Activated CD8-positive, alpha-beta T cell treated with anti-CD3 and anti-CD28 coated beads for 36 hours (primary cell): Measurements from ENCODE around the gene KSR2. TPM values are rescaled to one million over a fixed set of nuclear protein-coding genes. Genes with fewer than 3 reads are reported as not detected.

Source experiments
- ATAC-seq: fragments of 200-7000 bp; cut with Tn5 transposase; one replicate; pipeline ENCODE4 v1.10.0; 2021; ENCODE audit warnings: mild to moderate bottlenecking, moderate library complexity
- CTCF ChIA-PET: fragments of 350-600 bp; sonication (Branson Sonifier 250); formaldehyde crosslinking; loops from one replicate; lab custom pipeline; 2021; ENCODE audit warnings: antibody characterized with exemption; lab: Charles Lee
- POLR2A ChIA-PET: fragments of 350-600 bp; sonication (Branson Sonifier 250); formaldehyde crosslinking; loops from one replicate; lab custom pipeline; 2021; ENCODE audit warnings: antibody characterized with exemption; lab: Charles Lee
- DNase-seq: peaks from one replicate; pipeline ENCODE4 v3.0.0-alpha.2; 2020
- H3K27ac Mint-ChIP-seq: one replicate; pipeline ENCODE4 v1.8.0; 2021; ENCODE audit warnings: mild to moderate bottlenecking, mixed read lengths
- H3K27me3 Mint-ChIP-seq: one replicate; pipeline ENCODE4 v1.8.0; 2021; ENCODE audit warnings: mixed read lengths
- H3K36me3 Mint-ChIP-seq: one replicate; pipeline ENCODE4 v1.8.0; 2021; ENCODE audit warnings: low read depth, mixed read lengths
- H3K4me1 Mint-ChIP-seq: one replicate; pipeline ENCODE4 v1.8.0; 2021; ENCODE audit warnings: low read depth, mixed read lengths
- H3K4me3 Mint-ChIP-seq: one replicate; pipeline ENCODE4 v1.8.0; 2021; ENCODE audit warnings: mild to moderate bottlenecking, moderate library complexity, mixed read lengths
- H3K9me3 Mint-ChIP-seq: one replicate; pipeline ENCODE4 v1.8.0; 2021; ENCODE audit warnings: mixed read lengths
- CTCF ChIP-seq: fragments of 200-600 bp; IDR thresholded peaks from one replicate; pipeline ENCODE4 v1.8.0; 2022; ENCODE audit warnings: antibody characterized with exemption, mild to moderate bottlenecking
- intact Hi-C: fragments of 100-400 bp; cut with micrococcal nuclease; formaldehyde crosslinking; loops from one replicate; pipeline ENCODE4 v1.10.0; 2022
- total RNA-seq, 2 experiments: library from RNA; stranded (reverse); gene quantifications; one replicate each; pipeline ENCODE4 v1.2.3, GENCODE V29; 2021

KSR2 gene
- total RNA-seq, 2 experiments from 2014 or later: 0.02 TPM; not detected in 1

DNA sequence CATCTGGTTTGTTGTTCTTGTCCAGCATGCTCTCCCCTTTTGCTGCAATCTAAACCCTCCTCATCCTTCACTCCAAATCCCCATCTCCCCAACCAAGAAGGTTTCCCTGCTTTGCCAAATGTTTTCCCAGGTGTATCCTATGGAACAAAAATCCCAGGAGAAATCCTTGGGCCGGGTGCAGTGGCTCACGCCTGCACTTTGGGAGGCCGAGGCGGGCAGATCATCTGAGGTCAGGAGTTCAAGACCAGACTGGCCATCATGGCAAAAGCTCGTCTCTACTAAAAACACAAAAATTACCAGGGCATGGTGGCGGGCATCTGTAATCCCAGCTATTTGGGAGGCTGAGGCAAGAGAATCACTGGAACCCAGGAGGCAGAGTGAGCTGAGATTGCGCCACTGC, 5.0 kb downstream of the KSR2 start:
- POLR2A ChIA-PET: no interaction called here
- intact Hi-C loops: no loop called here
- Mint-ChIP-seq H3K27me3 (peaks cover 55% of the 10 kb centered on the region), H3K9me3 (no peaks in the 10 kb centered on the region), H3K36me3 (no peaks in the 10 kb centered on the region), H3K4me3 (no peak overlapping the region), H3K27ac (no peak overlapping the region), H3K4me1 (peaks cover 5% of the 10 kb centered on the region)
- ATAC-seq (no peak), DNase-seq (no peak)
- TF ChIP-seq CTCF: no peak
- CTCF ChIA-PET: interaction anchor here (1.3 kb wide), 1 partner anchor 89 kb away, joined by 3 read pairs; no protein-coding TSS in a partner anchor

- no peak overlapping the region for H3K4me3 Mint-ChIP-seq
- intact Hi-C loops: no loop called here
- H3K4me1 Mint-ChIP-seq: no peaks in the 10 kb centered on the region
- CTCF ChIA-PET: no interaction called here
- POLR2A ChIA-PET: interaction anchor here (1.1 kb wide), 1 partner anchor 94 kb away, joined by 3 read pairs; no protein-coding TSS in a partner anchor
- H3K36me3 Mint-ChIP-seq: no peaks in the 10 kb centered on the region
- no peak overlapping the region for H3K27ac Mint-ChIP-seq
- no peak for TF ChIP-seq CTCF
- H3K27me3 Mint-ChIP-seq: peaks cover 13% of the 10 kb centered on the region
- no peaks in the 10 kb centered on the region for H3K9me3 Mint-ChIP-seq
- DNase-seq: no peak
- ATAC-seq: no peak
Observed at GRCh38 chr12:117936722-117937484, 31.9 kb downstream of the KSR2 start.

DNA sequence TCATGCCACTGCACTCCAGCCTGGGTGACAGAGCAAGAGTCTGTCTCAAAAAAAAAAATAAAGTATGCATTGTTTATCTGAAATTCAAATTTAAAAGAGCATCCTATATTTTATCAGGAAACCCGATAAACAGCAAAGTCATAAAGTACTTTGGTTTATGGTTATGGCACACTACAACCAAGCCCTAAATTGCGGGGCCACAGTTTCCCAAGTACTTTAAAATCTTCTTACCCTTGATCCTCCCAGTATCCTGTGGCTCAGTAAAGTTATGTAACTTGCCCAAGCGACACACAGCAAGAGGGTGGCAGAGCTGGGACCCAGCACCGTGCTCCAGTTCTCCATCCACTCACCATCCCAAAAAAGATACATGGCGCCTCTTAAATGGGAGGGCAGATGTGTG, 35.2 kb downstream of the KSR2 start:
- Mint-ChIP-seq H3K9me3 (no peaks in the 10 kb centered on the region), H3K36me3 (no peaks in the 10 kb centered on the region), H3K27me3 (peaks cover 6% of the 10 kb centered on the region), H3K4me1 (no peaks in the 10 kb centered on the region), H3K27ac (no peak overlapping the region), H3K4me3 (no peak overlapping the region)
- ChIA-PET POLR2A (no interaction called here), CTCF (no interaction called here)
- no peak for DNase-seq
- no peak for TF ChIP-seq CTCF
- intact Hi-C loops: no loop called here
- ATAC-seq: no peak

GRCh38 chr12:117926391-117926899, 42.3 kb downstream of the KSR2 start:
- H3K27ac Mint-ChIP-seq: no peak overlapping the region
- TF ChIP-seq CTCF: no peak
- no peak overlapping the region for H3K4me3 Mint-ChIP-seq
- H3K27me3 Mint-ChIP-seq: peaks cover 10% of the 10 kb centered on the region
- intact Hi-C loops: no loop called here
- DNase-seq: no peak
- ChIA-PET CTCF (no interaction called here), POLR2A (no interaction called here)
- H3K9me3 Mint-ChIP-seq: no peaks in the 10 kb centered on the region
- no peaks in the 10 kb centered on the region for H3K36me3 Mint-ChIP-seq
- no peak for ATAC-seq
- no peaks in the 10 kb centered on the region for H3K4me1 Mint-ChIP-seq

DNA sequence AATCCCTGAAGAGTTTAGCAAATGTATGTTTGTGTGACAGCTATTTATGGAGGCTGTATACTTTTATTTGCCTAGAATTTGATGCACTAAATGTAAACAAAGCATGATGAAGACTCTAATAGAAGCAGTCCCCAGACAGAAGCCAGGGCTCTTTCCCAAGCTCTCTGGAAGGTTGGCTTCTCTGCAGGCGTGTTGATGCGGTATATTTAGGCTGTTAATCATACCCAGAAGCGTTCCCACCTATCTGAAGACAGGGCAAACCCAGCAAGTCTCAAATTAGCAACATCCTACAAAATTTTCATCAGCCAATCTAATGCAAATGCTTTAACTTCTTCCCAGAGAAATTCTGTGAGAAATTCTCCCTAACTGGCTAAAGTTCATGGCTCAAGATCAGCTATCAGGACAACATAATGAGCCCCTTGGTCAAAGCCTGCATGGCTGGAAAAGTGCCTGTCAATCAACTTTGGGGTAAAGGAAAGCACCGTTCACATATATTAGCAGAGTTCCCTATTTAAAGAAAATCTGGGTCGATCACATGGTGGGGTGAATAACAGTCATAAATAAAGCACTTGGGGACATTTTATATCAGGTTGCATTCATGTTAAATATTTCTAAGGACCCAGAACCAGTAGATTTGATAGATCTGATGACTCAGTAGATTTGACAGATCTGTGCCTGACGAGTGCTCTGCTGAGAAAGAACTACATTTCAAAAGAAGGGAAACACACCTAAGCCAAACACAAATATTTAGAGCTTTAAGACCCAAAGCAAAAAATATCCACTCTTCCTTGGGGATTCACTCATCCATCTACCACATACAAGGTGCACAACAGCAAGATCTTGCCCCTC, 46.6 kb downstream of the KSR2 start:
- POLR2A ChIA-PET: no interaction called here
- ATAC-seq (no peak), DNase-seq (no peak)
- H3K27ac Mint-ChIP-seq: no peak overlapping the region
- no peak for TF ChIP-seq CTCF
- no peaks in the 10 kb centered on the region for H3K9me3 Mint-ChIP-seq
- no peaks in the 10 kb centered on the region for H3K36me3 Mint-ChIP-seq
- peaks cover 12% of the 10 kb centered on the region for H3K27me3 Mint-ChIP-seq
- CTCF ChIA-PET: no interaction called here
- intact Hi-C loops: no loop called here
- H3K4me3 Mint-ChIP-seq: no peak overlapping the region
- H3K4me1 Mint-ChIP-seq: no peaks in the 10 kb centered on the region
